HCT116 (cell line): ENCODE data around the gene ST14. TPM values are rescaled to one million over a fixed set of nuclear protein-coding genes. Genes with fewer than 3 reads are reported as not detected.

Experiments
- ATAC-seq: fragments of 200-7000 bp; cut with Tn5 transposase; 2 replicates; pipeline ENCODE4 v1.9.1; 2020; ENCODE audit warnings: mild to moderate bottlenecking, moderate library complexity
- BruUV-seq: library from RNA; stranded (reverse); fragments of 400-500 nt; replicated peaks from 2 replicates; lab custom pipeline; 2021; lab: Mats Ljungman, UMichigan
- CTCF ChIA-PET: fragments of 300-600 bp; sonication (Branson Sonifier 250); formaldehyde crosslinking; loops from one replicate; lab custom pipeline; 2021; ENCODE audit warnings: antibody characterized with exemption; lab: Charles Lee
- POLR2A ChIA-PET: fragments of 300-600, 350-600 bp; sonication (Branson Sonifier 250); formaldehyde crosslinking; loops from one replicate; lab custom pipeline; 2021; ENCODE audit warnings: antibody characterized with exemption; lab: Charles Lee
- RAD21 ChIA-PET, 2 experiments: fragments of 300-600 bp; sonication (Branson Sonifier 250); formaldehyde crosslinking; loops; one replicate each; lab custom pipeline; 2023; ENCODE audit warnings: low total read pairs in 2 of 2; ENCODE audit not compliant: uncharacterized antibody in 2 of 2, unreplicated experiment in 2 of 2, low non-redundant PET in 1 of 2; lab: Charles Lee
- DNase-seq: peaks from one replicate; pipeline ENCODE4 v3.0.0-alpha.2; 2010; ENCODE audit warnings: low read depth, low spot score
- H2AFZ ChIP-seq: fragments of 200-600 bp; shearing (Covaris generic), sonication (generic); 2 replicates; pipeline ENCODE4 v1.6.1; 2017; ENCODE audit warnings: low read depth, mixed run types, mixed read lengths, antibody characterized with exemption, low read length; ENCODE audit not compliant: poor library complexity, severe bottlenecking
- H3K27ac ChIP-seq: 2 replicates; pipeline ENCODE4 v1.5.1; 2012; ENCODE audit warnings: low read depth, low read length
- H3K27me3 ChIP-seq: fragments of 200-600 bp; sonication (generic); 2 replicates; pipeline ENCODE4 v1.6.1; 2016; ENCODE audit warnings: mixed run types, low read length, mixed read lengths; ENCODE audit not compliant: insufficient read depth
- H3K36me3 ChIP-seq, 2 experiments: fragments of 200-500 bp in 1 of 2; fragments of 200-600 bp in 1 of 2; sonication (Bioruptor generic) in 1 of 2; sonication (generic) in 1 of 2; 2 replicates each; pipeline versions ENCODE4 v1.5.1 to v1.6.1; 2014 to 2016; ENCODE audit warnings: low read length in 2 of 2, inconsistent platforms in 1 of 2, mixed read lengths in 1 of 2, mixed run types in 1 of 2; ENCODE audit not compliant: insufficient read depth in 2 of 2, control insufficient read depth in 1 of 2
- H3K4me1 ChIP-seq, 2 experiments: fragments of 200-600 bp in 1 of 2; sonication (generic) in 1 of 2; 2 replicates each; pipeline versions ENCODE4 v1.5.1 to v1.6.1; 2012 to 2017; ENCODE audit warnings: low read length in 2 of 2, inconsistent platforms in 1 of 2, mild to moderate bottlenecking in 1 of 2, mixed read lengths in 1 of 2, mixed run types in 1 of 2, moderate library complexity in 1 of 2; ENCODE audit not compliant: insufficient read depth in 2 of 2, control insufficient read depth in 1 of 2
- H3K4me2 ChIP-seq: fragments of 200-600 bp; sonication (generic); 2 replicates; pipeline ENCODE4 v1.6.1; 2017; ENCODE audit warnings: mixed run types, low read length, mixed read lengths
- H3K4me3 ChIP-seq, 2 experiments: fragments of 200-600 bp in 1 of 2; sonication (generic) in 1 of 2; replicated peaks in 1 of 2; 2 replicates each; pipeline ENCODE4 v1.5.1; 2011 to 2016; ENCODE audit warnings: low read length in 2 of 2, control low read depth in 1 of 2, low read depth in 1 of 2, mild to moderate bottlenecking in 1 of 2, mixed read lengths in 1 of 2, mixed run types in 1 of 2
- H3K79me2 ChIP-seq: fragments of 200-600 bp; sonication (generic); 2 replicates; pipeline ENCODE4 v1.6.1; 2017; ENCODE audit warnings: mild to moderate bottlenecking, mixed run types, low read length, moderate library complexity, mixed read lengths; ENCODE audit not compliant: insufficient read depth
- H3K9ac ChIP-seq: fragments of 200-600 bp; sonication (generic); 2 replicates; pipeline ENCODE4 v1.6.1; 2016; ENCODE audit warnings: low read length, mixed read lengths
- H3K9me2 ChIP-seq: fragments of 200-600 bp; sonication (generic), shearing (Covaris generic); 2 replicates; pipeline ENCODE4 v1.6.1; 2017; ENCODE audit warnings: mixed run types, mild to moderate bottlenecking, moderate library complexity; ENCODE audit not compliant: insufficient read depth
- H3K9me3 ChIP-seq, 2 experiments: fragments of 200-500 bp in 1 of 2; fragments of 200-600 bp in 1 of 2; sonication (Bioruptor generic) in 1 of 2; sonication (generic) in 1 of 2; 2 replicates each; pipeline ENCODE4 v1.6.1; 2014 to 2017; ENCODE audit warnings: low read length in 2 of 2, mixed read lengths in 2 of 2, inconsistent platforms in 1 of 2, low read depth in 1 of 2, mild to moderate bottlenecking in 1 of 2, mixed run types in 1 of 2, moderate library complexity in 1 of 2; ENCODE audit not compliant: control insufficient read depth in 1 of 2, insufficient read depth in 1 of 2
- H4K20me1 ChIP-seq: fragments of 200-600 bp; sonication (generic), shearing (Covaris generic); 2 replicates; pipeline ENCODE4 v1.6.1; 2017; ENCODE audit warnings: mixed run types, mild to moderate bottlenecking, moderate library complexity; ENCODE audit not compliant: insufficient read depth
- ATF3 ChIP-seq: IDR thresholded peaks from 2 replicates; pipeline ENCODE4 v1.6.1; 2012
- CEBPB ChIP-seq: IDR thresholded peaks from 2 replicates; pipeline ENCODE4 v1.6.1; 2012; ENCODE audit warnings: low read depth
- CTCF ChIP-seq, 3 experiments: fragments of 200-600 bp in 1 of 3; sonication (generic) in 1 of 3; IDR thresholded peaks in 2 of 3; conservative IDR thresholded peaks in 1 of 3; 2 replicates each; pipeline ENCODE4 v1.5.1; 2012 to 2017; ENCODE audit warnings: low read depth in 2 of 3, low read length in 2 of 3, antibody characterized with exemption in 1 of 3, borderline replicate concordance in 1 of 3, control low read depth in 1 of 3, mild to moderate bottlenecking in 1 of 3, mixed read lengths in 1 of 3, mixed run types in 1 of 3, moderate library complexity in 1 of 3; ENCODE audit not compliant: insufficient read depth in 1 of 3
- ELF1 ChIP-seq: IDR thresholded peaks from 2 replicates; pipeline ENCODE4 v1.6.1; 2012; ENCODE audit warnings: low read depth, borderline replicate concordance
- EZH2 ChIP-seq: fragments of 200-600 bp; sonication (generic); IDR thresholded peaks from 2 replicates; pipeline ENCODE4 v1.6.1; 2017; ENCODE audit warnings: antibody characterized with exemption, mixed run types
- EZH2phosphoT487 ChIP-seq: fragments of 200-600 bp; IDR thresholded peaks from 2 replicates; pipeline ENCODE4 v1.6.1; 2018; ENCODE audit warnings: antibody characterized with exemption, borderline replicate concordance
- FOSL1 ChIP-seq: IDR thresholded peaks from 2 replicates; pipeline ENCODE4 v1.6.1; 2012; ENCODE audit warnings: low read depth
- POLR2A ChIP-seq: IDR thresholded peaks from 2 replicates; pipeline ENCODE4 v1.7.0; 2011; ENCODE audit warnings: borderline replicate concordance; ENCODE audit not compliant: insufficient read depth, insufficient read length; ENCODE audit errors: extremely low read depth
- POLR2AphosphoS5 ChIP-seq: IDR thresholded peaks from 2 replicates; pipeline ENCODE4 v1.6.1; 2011; ENCODE audit warnings: mild to moderate bottlenecking, low read depth, low read length, moderate library complexity
- YY1 ChIP-seq: IDR thresholded peaks from 2 replicates; pipeline ENCODE4 v1.6.1; 2011; ENCODE audit warnings: low read length, low read depth, moderate library complexity, mild to moderate bottlenecking; ENCODE audit not compliant: insufficient replicate concordance; ENCODE audit errors: extremely low read depth
- ZBTB33 ChIP-seq: IDR thresholded peaks from 2 replicates; pipeline ENCODE4 v1.6.1; 2011; ENCODE audit warnings: mild to moderate bottlenecking, low read length, moderate library complexity; ENCODE audit not compliant: insufficient replicate concordance; ENCODE audit errors: extremely low read depth
- ZFX ChIP-seq: fragments of 450-650 bp; IDR thresholded peaks from 2 replicates; pipeline ENCODE4 v1.6.1; 2017
- ZNF274 ChIP-seq: fragments of 200-500 bp; sonication (Bioruptor generic); IDR thresholded peaks from 2 replicates; pipeline ENCODE4 v1.6.1; 2014; ENCODE audit warnings: mild to moderate bottlenecking, low read depth, low read length, inconsistent platforms
- intact Hi-C: fragments of 100-400 bp; cut with micrococcal nuclease; formaldehyde crosslinking; loops from 2 replicates; pipeline ENCODE4 v1.10.0; 2022
- total RNA-seq: library from RNA; stranded (reverse); gene quantifications from one replicate; pipeline ENCODE4 v1.2.1, GENCODE V29; 2021; ENCODE audit not compliant: unreplicated experiment

Gene ST14
- total RNA-seq, 1 experiment from 2014 or later: 107 TPM

- Histone ChIP-seq H3K36me3 (peaks cover 28 to 36% of the 10 kb centered on the region in 2 experiments; a peak in 3 of 4 replicates), H4K20me1 (no peaks in the 10 kb centered on the region), H3K79me2 (no peaks in the 10 kb centered on the region), H3K9me3 (no peaks in the 10 kb centered on the region), H3K27me3 (no peaks in the 10 kb centered on the region), H3K4me3 (no peak overlapping the region), H3K27ac (no peak overlapping the region), H3K4me1 (no peaks in the 10 kb centered on the region), H3K9me2 (no peaks in the 10 kb centered on the region), H2AFZ (no peak overlapping the region), H3K9ac (no peak overlapping the region), H3K4me2 (no peak overlapping the region)
- BruUV-seq: no TSS peak
- DNase-seq (no peak), ATAC-seq (no peak)
- POLR2A ChIA-PET: no interaction called here
- TF ChIP-seq POLR2AphosphoS5 (no peak), CTCF (IDR thresholded peaks at IDR 0.05 in 2 of 3, conservative IDR thresholded peaks at IDR 0.05 in 1 of 3; ENCODE audit: borderline replicate concordance in 1 of 3, insufficient read depth in 1 of 3, low read depth in 2 of 3, low read length in 2 of 3) (no peak)
- intact Hi-C loops: no loop called here
- RAD21 ChIA-PET: no interaction called here
- CTCF ChIA-PET: no interaction called here
Measured at GRCh38 chr11:130198292-130198691, 38.7 kb downstream of the ST14 start.

- Histone ChIP-seq H3K27ac (no peak overlapping the region), H4K20me1 (no peaks in the 10 kb centered on the region), H3K9me3 (no peaks in the 10 kb centered on the region), H3K79me2 (no peaks in the 10 kb centered on the region), H3K9ac (no peak overlapping the region), H2AFZ (no peak overlapping the region), H3K4me2 (no peak overlapping the region), H3K9me2 (no peaks in the 10 kb centered on the region), H3K36me3 (peaks cover 28 to 36% of the 10 kb centered on the region in 2 experiments; a peak in 3 of 4 replicates), H3K4me3 (no peak overlapping the region), H3K4me1 (no peaks in the 10 kb centered on the region), H3K27me3 (no peaks in the 10 kb centered on the region)
- BruUV-seq: no TSS peak
- ATAC-seq (peak; percentile 68), DNase-seq (no peak)
- intact Hi-C loops: no loop called here
- CTCF ChIA-PET: no interaction called here
- POLR2A ChIA-PET: no interaction called here
- RAD21 ChIA-PET: no interaction called here
- no peak for TF ChIP-seq EZH2
- TF ChIP-seq ZFX: no peak
- no peak for TF ChIP-seq ELF1
- TF ChIP-seq YY1: no peak
- no peak for TF ChIP-seq ZNF274
- no peak for TF ChIP-seq POLR2A
- TF ChIP-seq POLR2AphosphoS5: no peak
- TF ChIP-seq FOSL1: no peak
- no peak; a peak in 1 of 6 replicates for TF ChIP-seq CTCF (IDR thresholded peaks at IDR 0.05 in 2 of 3, conservative IDR thresholded peaks at IDR 0.05 in 1 of 3; ENCODE audit: borderline replicate concordance in 1 of 3, insufficient read depth in 1 of 3, low read depth in 2 of 3, low read length in 2 of 3)
- no peak for TF ChIP-seq ATF3
- no peak for TF ChIP-seq CEBPB
- TF ChIP-seq EZH2phosphoT487: no peak
- TF ChIP-seq ZBTB33: no peak
Measured at GRCh38 chr11:130198964-130199363, 39.4 kb downstream of the ST14 start.
